ENCODE results near the gene OR56A4.

Gene OR56A4

GRCh38 chr11:5955586-5955985 lies 51.2 kb downstream of the OR56A4 start:
- no peak for ATAC-seq
